Hepatocyte (in vitro differentiated cells): ENCODE results near the gene ID3. TPM values are rescaled to one million over a fixed set of nuclear protein-coding genes. Genes with fewer than 3 reads are reported as not detected.
A peak's percentile ranks its signal among the peaks of the same experiment; 100 is the strongest.

Source experiments
- DNase-seq: peaks from one replicate; pipeline ENCODE4 v3.0.0-alpha.2; 2016; ENCODE audit warnings: low spot score
- H2AFZ ChIP-seq: fragments of 200-600 bp; sonication (generic); 2 replicates; pipeline ENCODE4 v1.6.0; 2016; ENCODE audit warnings: antibody characterized with exemption, mild to moderate bottlenecking
- H3K27ac ChIP-seq: fragments of 200-600 bp; sonication (generic); 2 replicates; pipeline ENCODE4 v1.5.1; 2016; ENCODE audit warnings: mild to moderate bottlenecking
- H3K27me3 ChIP-seq: fragments of 200-600 bp; sonication (generic); 2 replicates; pipeline ENCODE4 v1.6.1; 2016
- H3K36me3 ChIP-seq: fragments of 200-600 bp; sonication (generic); replicated peaks from 2 replicates; pipeline ENCODE4 v1.5.1; 2016; ENCODE audit warnings: low read depth; ENCODE audit not compliant: insufficient read depth
- H3K4me1 ChIP-seq: fragments of 200-600 bp; sonication (generic); 2 replicates; pipeline ENCODE4 v1.5.1; 2016; ENCODE audit warnings: mild to moderate bottlenecking, moderate library complexity; ENCODE audit not compliant: insufficient read depth
- H3K4me2 ChIP-seq: fragments of 200-600 bp; sonication (generic); 2 replicates; pipeline ENCODE4 v1.6.0; 2016
- H3K4me3 ChIP-seq: fragments of 200-600 bp; sonication (generic); 2 replicates; pipeline ENCODE4 v1.5.1; 2016; ENCODE audit warnings: mild to moderate bottlenecking
- H3K79me2 ChIP-seq: fragments of 200-600 bp; sonication (generic); 2 replicates; pipeline ENCODE4 v1.6.0; 2017; ENCODE audit warnings: mild to moderate bottlenecking
- H3K9me2 ChIP-seq: fragments of 200-600 bp; sonication (generic); replicated peaks from 2 replicates; pipeline ENCODE4 v1.6.0; 2017; ENCODE audit warnings: mild to moderate bottlenecking; ENCODE audit not compliant: insufficient read depth
- H3K9me3 ChIP-seq: fragments of 200-600 bp; sonication (generic); 2 replicates; pipeline ENCODE4 v1.5.1; 2016; ENCODE audit warnings: low read depth, mild to moderate bottlenecking
- H4K20me1 ChIP-seq: fragments of 200-600 bp; sonication (generic); 2 replicates; pipeline ENCODE4 v1.6.0; 2016; ENCODE audit warnings: mild to moderate bottlenecking; ENCODE audit not compliant: insufficient read depth, poor library complexity, severe bottlenecking
- CTCF ChIP-seq: fragments of 200-600 bp; sonication (generic); IDR thresholded peaks from 2 replicates; pipeline ENCODE4 v1.5.1; 2016; ENCODE audit warnings: antibody characterized with exemption, mild to moderate bottlenecking; ENCODE audit not compliant: poor library complexity
- EZH2 ChIP-seq: fragments of 200-600 bp; sonication (generic); IDR thresholded peaks from 2 replicates; pipeline ENCODE4 v1.6.1; 2016; ENCODE audit warnings: antibody characterized with exemption, mild to moderate bottlenecking, borderline replicate concordance
- EZH2phosphoT487 ChIP-seq: fragments of 200-600 bp; sonication (generic); IDR thresholded peaks from one replicate; pipeline ENCODE4 v1.6.1; 2018; ENCODE audit warnings: antibody characterized with exemption, mild to moderate bottlenecking, low read depth, moderate library complexity; ENCODE audit not compliant: unreplicated experiment, severe bottlenecking
- WGBS: methylation state at CpG from one replicate; pipeline ENCODE4 v1.1.6; 2016; ENCODE audit warnings: low lambda C conversion rate; ENCODE audit errors: missing lambda C conversion rate; 5-methylcytosine and 5-hydroxymethylcytosine counted together
- polyA plus RNA-seq: library from polyadenylated mRNA; unstranded; fragments of >200 nt; fragmentation: Nextera tagmentation; extraction: Ambion mirVana; gene quantifications from 2 replicates; pipeline ENCODE4 v1.2.1, GENCODE V29; 2016
- total RNA-seq: library from RNA; depleted of rRNA; stranded (reverse); fragments of >200 nt; gene quantifications from 2 replicates; pipeline ENCODE4 v1.2.3, GENCODE V29; 2014

ID3 gene
- total and polyA plus RNA-seq, 2 experiments from 2014 or later, result 155 to 314 TPM

- peaks cover 46% of the 10 kb centered on the region for H3K4me1 ChIP-seq
- WGBS, result 12% methylated on average over 15 of the region's 15 CpGs
- DNase-seq, result no peak
Measured at GRCh38 chr1:23555270-23555985, 3.9 kb downstream of the ID3 start.

GRCh38 chr1:23554481-23555269 lies 4.6 kb downstream of the ID3 start:
- peaks cover 6% of the 10 kb centered on the region for H4K20me1 ChIP-seq
- no peaks in the 10 kb centered on the region for H3K27me3 ChIP-seq
- peak overlapping the region; percentile 99 for H3K27ac ChIP-seq
- WGBS, result 2% methylated on average over 41 of the region's 81 CpGs
- TF ChIP-seq EZH2, result no peak
- no peak for TF ChIP-seq CTCF
- TF ChIP-seq EZH2phosphoT487, result no peak
- H3K9me3 ChIP-seq, result no peaks in the 10 kb centered on the region
- peak overlapping the region; percentile 52 for H2AFZ ChIP-seq
- peaks cover 40% of the 10 kb centered on the region for H3K4me1 ChIP-seq
- peak; percentile 96 for DNase-seq
- peak overlapping the region; percentile 83 for H3K4me2 ChIP-seq
- peaks cover 24% of the 10 kb centered on the region for H3K79me2 ChIP-seq
- H3K4me3 ChIP-seq, result peak overlapping the region; percentile 11
- no peaks in the 10 kb centered on the region for H3K9me2 ChIP-seq
- H3K36me3 ChIP-seq, result no peaks in the 10 kb centered on the region

More at GRCh38 chr1:23555270-23555985, 3.9 kb downstream of the ID3 start:
- TF ChIP-seq EZH2 (no peak), CTCF (no peak), EZH2phosphoT487 (no peak)
- H3K79me2 ChIP-seq, result peaks cover 24% of the 10 kb centered on the region
- no peaks in the 10 kb centered on the region for H3K9me2 ChIP-seq
- peak overlapping the region; percentile 97 for H3K27ac ChIP-seq
- peak overlapping the region; percentile 83 for H3K4me2 ChIP-seq
- H3K27me3 ChIP-seq, result no peaks in the 10 kb centered on the region
- peak overlapping the region; percentile 10 for H3K4me3 ChIP-seq
- no peak overlapping the region for H2AFZ ChIP-seq
- H3K36me3 ChIP-seq, result no peaks in the 10 kb centered on the region
- no peaks in the 10 kb centered on the region for H3K9me3 ChIP-seq
- peaks cover 6% of the 10 kb centered on the region for H4K20me1 ChIP-seq

GRCh38 chr1:23554127-23554480 lies 5.2 kb downstream of the ID3 start:
- Histone ChIP-seq H3K27me3 (no peaks in the 10 kb centered on the region), H3K79me2 (peaks cover 23% of the 10 kb centered on the region), H3K36me3 (no peaks in the 10 kb centered on the region), H3K4me1 (peaks cover 40% of the 10 kb centered on the region), H3K27ac (peak overlapping the region; percentile 99), H3K4me3 (peak overlapping the region; percentile 11), H3K4me2 (peak overlapping the region; percentile 83), H4K20me1 (peaks cover 6% of the 10 kb centered on the region), H3K9me3 (no peaks in the 10 kb centered on the region), H2AFZ (peak overlapping the region; percentile 52), H3K9me2 (no peaks in the 10 kb centered on the region)
- 18% methylated on average over 12 of the region's 12 CpGs for whole genome bisulfite sequencing
- no peak for DNase-seq
- TF ChIP-seq CTCF, result no peak
- TF ChIP-seq EZH2phosphoT487, result no peak
- TF ChIP-seq EZH2, result no peak
